H1 (cell line): ENCODE data around the gene JMJD7. TPM values are rescaled to one million over a fixed set of nuclear protein-coding genes. Genes with fewer than 3 reads are reported as not detected.

Source experiments
- CTCF ChIA-PET: fragments of 300-600 bp; sonication (Branson Sonifier 250); formaldehyde crosslinking; loops from one replicate; lab custom pipeline; 2021; ENCODE audit not compliant: partially characterized antibody; lab: Charles Lee
- POLR2A ChIA-PET: fragments of 300-600 bp; sonication (Branson Sonifier 250); formaldehyde crosslinking; loops from one replicate; lab custom pipeline; 2021; ENCODE audit warnings: inconsistent platforms; ENCODE audit not compliant: partially characterized antibody; lab: Charles Lee
- DNase-seq, 2 experiments: peaks; one replicate each; pipeline versions ENCODE4 v3.0.0 to v3.0.0-alpha.2; 2010 to 2022; ENCODE audit warnings: low spot score in 2 of 2, low read depth in 1 of 2, mixed read lengths in 1 of 2
- FAIRE-seq: peaks from 2 replicates; lab custom pipeline; 2011; peaks lifted over from hg19 to GRCh38; lab: Jason Lieb, UNC
- H2AFZ ChIP-seq: 2 replicates; pipeline ENCODE4 v1.8.1; 2012; ENCODE audit warnings: low read length, inconsistent platforms
- H2AK5ac ChIP-seq: 2 replicates; pipeline ENCODE4 v1.6.1; 2013; ENCODE audit warnings: low read depth, low read length
- H2BK120ac ChIP-seq: replicated peaks from 2 replicates; pipeline ENCODE3; 2013; ENCODE audit warnings: low read depth, low read length, inconsistent platforms
- H2BK12ac ChIP-seq: 2 replicates; pipeline ENCODE4 v1.6.1; 2013; ENCODE audit warnings: low read depth, low read length
- H2BK15ac ChIP-seq: 2 replicates; pipeline ENCODE4 v1.6.1; 2013; ENCODE audit warnings: low read length
- H2BK20ac ChIP-seq: 2 replicates; pipeline ENCODE4 v1.6.1; 2013; ENCODE audit warnings: low read length
- H2BK5ac ChIP-seq: 2 replicates; pipeline ENCODE4 v1.6.1; 2013; ENCODE audit warnings: low read depth, low read length
- H3K14ac ChIP-seq: 2 replicates; pipeline ENCODE4 v1.6.1; 2013; ENCODE audit warnings: inconsistent platforms; ENCODE audit not compliant: insufficient read length
- H3K18ac ChIP-seq: 2 replicates; pipeline ENCODE4 v1.6.1; 2013; ENCODE audit warnings: low read length; ENCODE audit errors: extremely low read depth
- H3K23ac ChIP-seq: 2 replicates; pipeline ENCODE4 v1.6.1; 2013; ENCODE audit warnings: inconsistent platforms; ENCODE audit not compliant: insufficient read length
- H3K23me2 ChIP-seq: 2 replicates; pipeline ENCODE4 v1.6.1; 2013; ENCODE audit warnings: low read depth, low read length
- H3K27ac ChIP-seq: 2 replicates; pipeline ENCODE4 v1.6.1; 2011; ENCODE audit warnings: low read depth, low read length, inconsistent platforms
- H3K27me3 ChIP-seq, 4 experiments: replicated peaks in 1 of 4; 1 replicate in 1 of 4; 2 replicates in 3 of 4; pipeline versions ENCODE4 v1.6.1 to v1.8.1; 2011 to 2013; ENCODE audit warnings: low read length in 3 of 4, mild to moderate bottlenecking in 3 of 4, inconsistent platforms in 2 of 4, mixed read lengths in 2 of 4, moderate library complexity in 1 of 4; ENCODE audit not compliant: control insufficient read depth in 3 of 4, insufficient read depth in 3 of 4; ENCODE audit errors: extremely low read depth in 1 of 4
- H3K36me3 ChIP-seq, 4 experiments: 2 replicates each; pipeline versions ENCODE4 v1.6.1 to v1.8.1; 2011 to 2013; ENCODE audit warnings: mild to moderate bottlenecking in 4 of 4, low read length in 3 of 4, moderate library complexity in 2 of 4, control low read depth in 1 of 4, inconsistent platforms in 1 of 4; ENCODE audit not compliant: insufficient read depth in 4 of 4, control insufficient read depth in 2 of 4
- H3K4ac ChIP-seq: replicated peaks from 2 replicates; pipeline ENCODE3; 2013; ENCODE audit warnings: low read length, low read depth, mixed read lengths, inconsistent platforms; ENCODE audit not compliant: insufficient read length
- H3K4me1 ChIP-seq, 4 experiments: replicated peaks in 1 of 4; 1 replicate in 1 of 4; 2 replicates in 3 of 4; pipeline versions ENCODE4 v1.6.1 to v1.8.1; 2011 to 2013; ENCODE audit warnings: low read length in 3 of 4, inconsistent platforms in 2 of 4, mixed read lengths in 1 of 4; ENCODE audit not compliant: insufficient read depth in 4 of 4, control insufficient read depth in 3 of 4
- H3K4me2 ChIP-seq, 2 experiments: 2 replicates each; pipeline versions ENCODE4 v1.6.1 to v1.8.1; 2011 to 2013; ENCODE audit warnings: low read depth in 2 of 2, low read length in 2 of 2, control low read depth in 1 of 2, inconsistent platforms in 1 of 2, mild to moderate bottlenecking in 1 of 2; ENCODE audit not compliant: insufficient read depth in 1 of 2
- H3K4me3 ChIP-seq, 4 experiments: fragments of 200-600, 300-600 bp in 1 of 4; sonication (generic), shearing (Covaris generic), sonication (Bioruptor Twin) in 1 of 4; 2 replicates each; pipeline versions ENCODE4 v1.5.1 to v1.8.1; 2011 to 2016; ENCODE audit warnings: low read length in 4 of 4, low read depth in 3 of 4, control low read depth in 2 of 4, inconsistent platforms in 2 of 4, mild to moderate bottlenecking in 2 of 4, mixed read lengths in 1 of 4, moderate library complexity in 1 of 4; ENCODE audit not compliant: insufficient read depth in 2 of 4; ENCODE audit errors: extremely low read depth in 1 of 4
- H3K56ac ChIP-seq: replicated peaks from 2 replicates; pipeline ENCODE3; 2013; ENCODE audit warnings: low read depth, mild to moderate bottlenecking, mixed read lengths, low read length, inconsistent platforms; ENCODE audit not compliant: insufficient read length
- H3K79me1 ChIP-seq: 2 replicates; pipeline ENCODE4 v1.6.1; 2013; ENCODE audit warnings: low read depth, low read length, control low read depth
- H3K79me2 ChIP-seq, 2 experiments: 2 replicates each; pipeline versions ENCODE4 v1.6.1 to v1.8.1; 2012 to 2013; ENCODE audit warnings: low read length in 2 of 2, mild to moderate bottlenecking in 2 of 2, inconsistent platforms in 1 of 2; ENCODE audit not compliant: insufficient read depth in 2 of 2, control insufficient read depth in 1 of 2
- H3K9ac ChIP-seq, 4 experiments: replicated peaks in 1 of 4; 1 replicate in 1 of 4; 2 replicates in 3 of 4; pipeline versions ENCODE4 v1.6.1 to v1.8.1; 2011 to 2013; ENCODE audit warnings: low read depth in 3 of 4, low read length in 3 of 4, control low read depth in 2 of 4, mild to moderate bottlenecking in 2 of 4, moderate library complexity in 2 of 4, inconsistent platforms in 1 of 4; ENCODE audit errors: extremely low read depth in 1 of 4
- H3K9me3 ChIP-seq, 2 experiments: 2 replicates each; pipeline versions ENCODE4 v1.6.1 to v1.8.1; 2012 to 2013; ENCODE audit warnings: mild to moderate bottlenecking in 2 of 2, moderate library complexity in 2 of 2, control low read depth in 1 of 2, inconsistent platforms in 1 of 2, low read depth in 1 of 2, low read length in 1 of 2, mixed read lengths in 1 of 2; ENCODE audit not compliant: insufficient read depth in 2 of 2
- H4K20me1 ChIP-seq, 2 experiments: replicated peaks in 1 of 2; 2 replicates each; pipeline versions ENCODE3 to v1.8.1; 2011 to 2013; ENCODE audit warnings: inconsistent platforms in 2 of 2, low read length in 2 of 2, mild to moderate bottlenecking in 1 of 2; ENCODE audit not compliant: insufficient read depth in 2 of 2, control insufficient read depth in 1 of 2
- H4K5ac ChIP-seq: 2 replicates; pipeline ENCODE4 v1.6.1; 2013; ENCODE audit warnings: low read length, low read depth, mixed read lengths, inconsistent platforms; ENCODE audit not compliant: insufficient read length
- H4K8ac ChIP-seq: 2 replicates; pipeline ENCODE4 v1.8.0; 2013; ENCODE audit warnings: mild to moderate bottlenecking, moderate library complexity, low read length, inconsistent platforms; ENCODE audit not compliant: insufficient read depth; ENCODE audit errors: extremely low read depth
- H4K91ac ChIP-seq: replicated peaks from 2 replicates; pipeline ENCODE3; 2013; ENCODE audit warnings: low read length, mixed read lengths, inconsistent platforms; ENCODE audit not compliant: insufficient read length
- RNF2 ChIP-seq: fragments of 200-900, 300-1000 bp; sonication (generic); IDR thresholded peaks from 2 replicates; pipeline ENCODE4 v1.7.1; 2016; ENCODE audit warnings: borderline replicate concordance, low read depth, mild to moderate bottlenecking, antibody characterized with exemption, low read length; ENCODE audit not compliant: poor library complexity, severe bottlenecking; ENCODE audit errors: missing control alignments
- SRF ChIP-seq: IDR thresholded peaks from 2 replicates; pipeline ENCODE4 v1.6.1; 2011; ENCODE audit warnings: mild to moderate bottlenecking, low read depth, low read length, moderate library complexity
- WGBS, 2 experiments: shearing (Covaris generic) in 1 of 2; methylation state at CpG; one replicate each; pipeline versions ENCODE4 v1.1.6 to v1.1.7; 2013 to 2015; ENCODE audit warnings: low lambda C conversion rate in 2 of 2, mixed read lengths in 2 of 2, inconsistent platforms in 1 of 2, low coverage in 1 of 2, missing lambda C conversion rate in 1 of 2; ENCODE audit not compliant: insufficient replicate concordance in 2 of 2, insufficient coverage in 1 of 2, insufficient read length in 1 of 2; ENCODE audit errors: extremely low coverage in 1 of 2, missing lambda C conversion rate in 1 of 2; 5-methylcytosine and 5-hydroxymethylcytosine counted together
- polyA plus RNA-seq, 7 experiments: library from polyadenylated mRNA; depleted of rRNA in 3 of 7; stranded (reverse) in 5 of 7; unstranded in 2 of 7; fragments of >200 nt in 5 of 7; fragments of 200-250 nt in 2 of 7; gene quantifications; 1 replicate in 5 of 7; 2 replicates in 1 of 7; 4 replicates in 1 of 7; pipeline versions ENCODE4 v1.2.1 to v1.2.3, GENCODE V29; 2011 to 2013; ENCODE audit warnings: missing spikeins in 2 of 7, mixed read lengths in 2 of 7
- total RNA-seq: library from RNA; stranded (reverse); fragmentation: NEBNext Ultra II Directional; extraction: Animal tissue kit (Norgen Biotek cat#: 25700); gene quantifications from 2 replicates; pipeline ENCODE4 v1.2.1, GENCODE V29; 2021

The JMJD7 gene
- total and polyA plus RNA-seq, 2 of the 8 experiments (the other 6 are each of a cell fraction or from before 2014, with no cell fraction given) = 15.0 to 20.0 TPM

DNA sequence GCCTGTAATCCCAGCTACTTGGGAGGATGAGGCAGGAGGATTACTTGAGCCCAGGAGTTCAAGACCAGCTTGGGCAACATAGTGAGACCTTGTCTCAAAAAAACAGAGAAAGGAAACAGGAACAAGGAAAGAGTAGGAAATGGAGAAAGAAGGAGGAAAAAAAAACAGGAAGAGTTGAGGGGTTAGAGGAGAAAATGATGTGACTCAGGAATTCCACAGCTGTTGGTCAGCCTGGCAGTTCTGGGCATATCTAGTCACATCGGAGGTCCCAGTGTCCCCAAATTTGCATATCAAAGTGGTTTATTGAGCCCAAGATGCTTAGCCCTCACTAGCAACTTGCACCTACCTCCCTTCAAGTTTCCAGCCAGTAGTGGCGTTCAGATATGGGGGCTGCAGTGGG is 18.8 kb upstream of the JMJD7 start:
- 72% methylated on average over 2 of the region's 2 CpGs; no CpG with 5 or more reads in 1 of the 2 experiments for WGBS, 2 experiments
- Histone ChIP-seq H2AK5ac (no peak overlapping the region), H3K27me3 (no peaks in the 10 kb centered on the region), H3K56ac (no peak overlapping the region), H3K4me3 (no peak overlapping the region), H3K79me2 (no peaks in the 10 kb centered on the region), H3K36me3 (peaks cover 0 to 2% (median 0%) of the 10 kb centered on the region in 4 experiments; a peak in 2 of 8 replicates), H4K20me1 (no peaks in the 10 kb centered on the region), H3K4me1 (peaks cover 0 to 4% (median 2%) of the 10 kb centered on the region in 4 experiments; a peak in 5 of 7 replicates), H2BK15ac (no peak overlapping the region), H4K8ac (no peak overlapping the region), H3K79me1 (no peaks in the 10 kb centered on the region), H3K23ac (no peak overlapping the region), H3K18ac (no peak overlapping the region), H2AFZ (no peak overlapping the region), H3K9ac (no peak overlapping the region), H4K5ac (no peak overlapping the region), H4K91ac (no peak overlapping the region), H3K4me2 (no peak overlapping the region), H3K14ac (no peak overlapping the region), H3K27ac (no peak overlapping the region), H2BK5ac (no peak overlapping the region), H2BK12ac (no peak overlapping the region), H2BK120ac (no peak overlapping the region), H2BK20ac (no peak overlapping the region), H3K4ac (no peak overlapping the region), H3K23me2 (no peaks in the 10 kb centered on the region), H3K9me3 (no peaks in the 10 kb centered on the region)
- no peak for TF ChIP-seq RNF2
- TF ChIP-seq SRF = no peak
- POLR2A ChIA-PET = interaction anchor here (0.6 to 4.2 kb wide), 4 partner anchors 16 to 200 kb away, joined by 3 to 23 read pairs (median 4); partner anchors contain the start of gene MAPKBP1
- FAIRE-seq (no peak), DNase-seq (no peak)
- CTCF ChIA-PET = interaction anchor here (0.6 to 13.7 kb wide), 13 partner anchors 9 to 1177 kb away, joined by 3 to 283 read pairs (median 4); partner anchors contain the start of gene MAPKBP1
